Activated CD4-positive, alpha-beta T cell treated with anti-CD3 and anti-CD28 coated beads for 36 hours (primary cell): ENCODE results near the gene KIRREL3. TPM values are rescaled to one million over a fixed set of nuclear protein-coding genes. Genes with fewer than 3 reads are reported as not detected.

ENCODE experiments used
- ATAC-seq: fragments of 200-7000 bp; cut with Tn5 transposase; one replicate; pipeline ENCODE4 v1.10.0; 2021; ENCODE audit warnings: mild to moderate bottlenecking, moderate library complexity
- CTCF ChIA-PET: fragments of 350-600 bp; sonication (Branson Sonifier 250); formaldehyde crosslinking; loops from one replicate; lab custom pipeline; 2021; ENCODE audit warnings: antibody characterized with exemption; lab: Charles Lee
- POLR2A ChIA-PET: fragments of 350-600 bp; sonication (Branson Sonifier 250); formaldehyde crosslinking; loops from one replicate; lab custom pipeline; 2021; ENCODE audit warnings: antibody characterized with exemption, inconsistent platforms; lab: Charles Lee
- DNase-seq: peaks from one replicate; pipeline ENCODE4 v3.0.0-alpha.2; 2020
- H3K27ac Mint-ChIP-seq: one replicate; pipeline ENCODE4 v1.8.0; 2021; ENCODE audit warnings: mixed read lengths
- H3K27me3 Mint-ChIP-seq: one replicate; pipeline ENCODE4 v1.8.0; 2021; ENCODE audit warnings: mixed read lengths
- H3K36me3 Mint-ChIP-seq: one replicate; pipeline ENCODE4 v1.8.0; 2021; ENCODE audit warnings: low read depth, mixed read lengths
- H3K4me1 Mint-ChIP-seq: one replicate; pipeline ENCODE4 v1.8.0; 2021; ENCODE audit warnings: mixed read lengths
- H3K4me3 Mint-ChIP-seq: one replicate; pipeline ENCODE4 v1.8.0; 2021; ENCODE audit warnings: mild to moderate bottlenecking, moderate library complexity, mixed read lengths
- H3K9me3 Mint-ChIP-seq: one replicate; pipeline ENCODE4 v1.8.0; 2021; ENCODE audit warnings: low read depth, mixed read lengths
- intact Hi-C, 2 experiments: fragments of 100-400 bp; cut with DNase I in 1 of 2; cut with micrococcal nuclease in 1 of 2; formaldehyde crosslinking; loops; one replicate each; pipeline versions ENCODE4 v1.14.2 to v1.15.1; 2022 to 2024; cut with DNase I, micrococcal nuclease
- total RNA-seq, 2 experiments: library from RNA; stranded (reverse); gene quantifications; one replicate each; pipeline ENCODE4 v1.2.3, GENCODE V29; 2021

KIRREL3 gene
- total RNA-seq, 2 experiments from 2014 or later, result not detected

DNA sequence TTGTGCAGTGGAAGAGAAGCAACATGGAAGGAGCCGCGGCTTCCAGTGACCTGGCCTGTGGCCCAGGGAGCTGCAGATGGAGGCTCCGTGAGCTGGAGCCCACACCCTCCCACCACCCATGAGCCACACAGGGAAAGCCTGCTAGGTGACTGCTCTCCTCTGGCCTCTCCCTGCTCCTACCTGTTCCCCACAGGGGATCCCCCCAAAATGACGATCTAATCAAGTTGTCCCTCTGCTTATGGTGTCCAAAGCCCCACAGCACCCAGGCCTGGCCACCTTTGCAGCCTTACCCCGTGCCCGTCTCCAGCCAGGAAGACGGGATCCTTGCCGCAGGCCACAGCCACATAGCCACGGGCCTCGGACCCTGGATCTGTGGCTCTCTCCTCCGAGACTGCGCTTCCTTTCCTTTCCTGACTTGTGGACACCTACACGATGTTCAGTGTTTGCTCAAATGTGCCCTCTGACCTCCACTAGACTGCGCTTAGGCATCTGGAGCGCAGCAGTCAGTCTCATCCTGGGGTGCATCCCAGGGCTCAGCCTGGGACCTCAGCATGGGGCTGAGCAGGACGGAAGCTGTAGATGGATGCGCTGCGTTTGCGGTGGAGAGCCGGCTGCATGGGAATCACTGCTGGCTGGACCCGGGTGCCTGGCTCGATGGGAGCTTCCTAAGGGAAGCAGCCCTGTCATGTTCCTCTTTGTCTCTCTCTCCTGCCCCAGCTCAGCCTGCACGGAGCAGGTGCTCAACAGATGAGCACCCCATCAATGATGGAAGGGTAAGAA, 511.8 kb downstream of the KIRREL3 start:
- DNase-seq (no peak), ATAC-seq (no peak)
- CTCF ChIA-PET, result interaction anchor here (0.6 to 1.2 kb wide), 3 partner anchors 8 to 44 kb away, joined by 3 to 7 read pairs (median 5); no protein-coding TSS in a partner anchor
- H3K27me3 Mint-ChIP-seq, result no peaks in the 10 kb centered on the region
- H3K36me3 Mint-ChIP-seq, result no peaks in the 10 kb centered on the region
- POLR2A ChIA-PET, result no interaction called here
- no peak overlapping the region for H3K27ac Mint-ChIP-seq
- H3K4me1 Mint-ChIP-seq, result no peaks in the 10 kb centered on the region
- H3K4me3 Mint-ChIP-seq, result no peak overlapping the region
- H3K9me3 Mint-ChIP-seq, result no peaks in the 10 kb centered on the region
- intact Hi-C loops, result no loop called here

DNA sequence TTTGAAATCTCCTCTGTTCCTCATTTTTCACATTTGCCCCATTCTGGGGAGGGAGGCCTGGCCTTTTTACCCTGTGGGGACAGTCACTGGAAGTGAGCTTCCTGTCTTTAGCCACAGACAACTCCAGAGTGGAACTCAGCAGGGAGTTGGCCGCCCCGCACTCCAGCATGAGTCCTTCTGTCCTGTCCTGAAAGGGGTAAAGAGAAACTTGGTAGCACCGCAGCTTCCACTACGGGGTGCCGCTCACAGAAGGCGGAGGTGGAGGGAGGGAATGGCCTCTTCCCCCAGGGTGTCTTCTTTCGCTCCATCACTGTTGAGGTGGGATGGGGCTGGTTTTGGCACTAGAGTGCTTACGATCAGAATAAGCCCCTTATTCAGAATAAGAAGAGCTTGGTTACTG, 512.9 kb downstream of the KIRREL3 start:
- H3K27ac Mint-ChIP-seq, result no peak overlapping the region
- intact Hi-C loops, result no loop called here
- POLR2A ChIA-PET, result interaction anchor here (0.6 kb wide), 1 partner anchor 212 kb away, joined by 3 read pairs; no protein-coding TSS in a partner anchor
- ATAC-seq (no peak), DNase-seq (no peak)
- H3K4me3 Mint-ChIP-seq, result no peak overlapping the region
- CTCF ChIA-PET, result interaction anchor here (0.8 to 1.1 kb wide), 2 partner anchors 8 to 65 kb away, joined by 3 to 5 read pairs; no protein-coding TSS in a partner anchor
- H3K36me3 Mint-ChIP-seq, result no peaks in the 10 kb centered on the region
- H3K4me1 Mint-ChIP-seq, result no peaks in the 10 kb centered on the region
- no peaks in the 10 kb centered on the region for H3K9me3 Mint-ChIP-seq
- H3K27me3 Mint-ChIP-seq, result no peaks in the 10 kb centered on the region

GRCh38 chr11:126485986-126486635, 514.5 kb downstream of the KIRREL3 start:
- DNase-seq, result no peak
- H3K9me3 Mint-ChIP-seq, result no peaks in the 10 kb centered on the region
- H3K27me3 Mint-ChIP-seq, result no peaks in the 10 kb centered on the region
- no peak for ATAC-seq
- no peaks in the 10 kb centered on the region for H3K4me1 Mint-ChIP-seq
- no peak overlapping the region for H3K4me3 Mint-ChIP-seq
- no peaks in the 10 kb centered on the region for H3K36me3 Mint-ChIP-seq
- intact Hi-C loops, result no loop called here
- CTCF ChIA-PET, result interaction anchor here (0.6 to 0.9 kb wide), 2 partner anchors 41 to 182 kb away, joined by 3 read pairs; no protein-coding TSS in a partner anchor
- H3K27ac Mint-ChIP-seq, result no peak overlapping the region
- POLR2A ChIA-PET, result no interaction called here

DNA sequence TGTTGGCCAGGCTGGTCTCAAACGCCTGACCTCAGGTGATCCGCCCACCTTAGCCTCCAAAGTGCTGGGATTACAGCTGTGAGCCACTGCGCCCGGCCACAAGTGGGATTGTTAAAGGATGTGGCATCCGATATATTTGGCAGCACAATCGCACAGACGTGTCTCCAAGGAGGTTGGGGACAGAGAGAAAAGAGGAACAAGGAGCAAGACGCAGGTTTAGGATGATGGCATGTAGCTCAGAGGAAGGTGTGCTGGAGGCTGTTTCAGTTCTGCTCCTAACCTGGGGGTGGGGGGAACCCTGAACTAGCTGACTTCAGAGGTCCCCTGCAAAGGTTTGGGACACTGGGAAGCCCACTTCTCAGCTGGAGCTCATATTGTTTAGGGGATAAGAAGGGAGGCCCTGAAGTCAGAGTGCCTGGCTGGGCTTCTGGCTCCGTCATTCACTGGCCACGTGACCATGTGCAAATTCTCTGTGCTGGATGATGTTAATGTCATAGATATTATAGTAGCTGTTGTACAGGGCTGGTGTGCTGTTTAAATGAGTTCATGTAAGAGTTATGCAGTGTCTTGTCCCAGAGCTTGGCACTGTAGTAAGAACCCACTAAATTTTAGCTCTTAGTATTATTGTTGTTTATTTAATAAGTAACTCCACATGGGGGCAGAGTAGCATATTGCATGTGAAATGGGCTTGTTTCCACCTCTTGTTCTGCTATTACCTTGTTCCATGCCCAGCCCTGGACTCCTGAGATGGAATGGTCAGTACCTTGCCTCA, 515.4 kb downstream of the KIRREL3 start:
- ChIA-PET CTCF (interaction anchor here (0.7 to 0.9 kb wide), 3 partner anchors 17 to 501 kb away, joined by 3 to 4 read pairs (median 3); no protein-coding TSS in a partner anchor), POLR2A (no interaction called here)
- Mint-ChIP-seq H3K27me3 (no peaks in the 10 kb centered on the region), H3K9me3 (no peaks in the 10 kb centered on the region), H3K4me3 (no peak overlapping the region), H3K27ac (no peak overlapping the region), H3K36me3 (no peaks in the 10 kb centered on the region), H3K4me1 (peaks cover 5% of the 10 kb centered on the region)
- ATAC-seq (no peak), DNase-seq (no peak)
- intact Hi-C loops, result no loop called here

DNA sequence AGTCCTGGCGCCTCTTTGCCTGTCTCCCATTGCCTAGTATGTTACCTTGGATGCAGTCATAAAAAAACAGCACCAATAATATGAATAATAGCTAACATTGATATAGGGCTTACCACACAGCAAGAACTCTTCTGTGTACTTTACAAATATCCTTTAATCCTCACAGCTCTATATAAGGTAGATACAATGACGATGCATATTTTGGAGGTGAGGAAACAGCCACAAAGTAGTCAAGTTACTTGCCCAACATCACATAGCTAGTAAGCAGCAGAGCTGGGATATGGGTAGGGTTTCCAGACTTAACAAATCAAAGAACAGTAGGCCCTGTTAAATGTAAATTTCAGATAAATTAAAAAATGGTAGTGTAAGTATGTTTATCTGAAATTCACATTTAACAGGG, 516.3 kb downstream of the KIRREL3 start:
- Mint-ChIP-seq H3K27me3 (no peaks in the 10 kb centered on the region), H3K4me3 (no peak overlapping the region), H3K4me1 (peaks cover 5% of the 10 kb centered on the region), H3K27ac (no peak overlapping the region), H3K9me3 (no peaks in the 10 kb centered on the region), H3K36me3 (no peaks in the 10 kb centered on the region)
- no peak for ATAC-seq
- POLR2A ChIA-PET, result no interaction called here
- intact Hi-C loops, result no loop called here
- CTCF ChIA-PET, result interaction anchor here (0.6 to 0.8 kb wide), 3 partner anchors 8 to 801 kb away, joined by 3 read pairs; no protein-coding TSS in a partner anchor
- no peak for DNase-seq

DNA sequence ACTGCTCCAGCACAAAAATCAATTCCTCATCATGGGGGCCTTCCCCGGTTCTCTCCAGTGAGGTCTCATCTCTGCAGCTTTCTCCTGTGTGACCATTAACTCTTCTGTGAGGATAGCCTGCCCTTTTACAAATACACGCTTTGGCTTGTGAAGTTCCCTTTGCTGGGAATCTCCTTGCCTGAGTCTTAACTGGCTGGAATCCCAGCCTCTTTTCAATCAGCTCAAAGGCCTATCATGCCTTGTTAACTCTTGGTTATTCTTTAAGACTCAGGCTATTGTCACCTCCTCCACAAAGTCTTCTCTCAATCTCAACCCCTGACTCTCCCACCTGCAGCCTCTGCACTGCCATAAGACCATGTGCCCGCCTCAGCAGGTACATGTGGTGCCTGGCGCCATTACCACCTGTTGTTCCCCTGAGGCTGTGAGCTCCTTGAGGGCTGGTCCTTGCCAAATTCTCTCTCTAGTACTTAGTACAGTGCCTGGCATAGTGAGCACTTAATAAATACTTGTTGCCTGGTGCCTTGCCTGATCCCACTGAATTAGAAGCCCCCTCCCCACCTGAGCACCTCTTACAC, 516.9 kb downstream of the KIRREL3 start:
- ChIA-PET POLR2A (no interaction called here), CTCF (interaction anchor here (0.6 to 0.8 kb wide), 5 partner anchors 9 to 802 kb away, joined by 3 to 4 read pairs (median 3); no protein-coding TSS in a partner anchor)
- Mint-ChIP-seq H3K4me1 (peaks cover 5% of the 10 kb centered on the region), H3K9me3 (no peaks in the 10 kb centered on the region), H3K4me3 (no peak overlapping the region), H3K27me3 (no peaks in the 10 kb centered on the region), H3K36me3 (no peaks in the 10 kb centered on the region), H3K27ac (no peak overlapping the region)
- DNase-seq (no peak), ATAC-seq (no peak)
- intact Hi-C loops, result no loop called here

DNA sequence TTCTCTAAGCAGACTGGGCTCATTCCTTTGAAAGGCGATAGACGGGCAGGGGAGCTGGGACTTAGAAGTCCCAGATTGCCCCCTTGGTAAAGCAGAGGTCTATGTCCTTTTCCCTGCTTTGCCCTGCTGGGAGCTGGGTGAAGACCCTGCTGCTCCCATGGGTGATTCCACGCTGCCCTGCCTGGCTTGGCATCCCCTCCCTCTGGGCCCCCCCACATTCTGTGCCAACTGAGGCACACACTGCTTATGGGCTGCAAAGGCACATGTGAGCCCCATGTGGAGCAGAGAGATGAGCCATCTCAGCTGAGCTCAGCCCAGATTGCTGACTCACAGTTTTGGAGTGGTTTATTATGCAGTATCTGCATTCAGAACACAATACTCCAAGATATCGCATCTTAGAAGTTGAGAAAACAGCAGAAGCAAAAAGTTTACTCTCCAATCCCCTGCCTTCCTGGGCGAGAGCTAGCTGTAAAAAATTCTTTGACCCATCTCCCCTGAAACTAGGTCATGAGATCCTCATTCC, 517.9 kb downstream of the KIRREL3 start:
- Mint-ChIP-seq H3K9me3 (no peaks in the 10 kb centered on the region), H3K4me3 (no peak overlapping the region), H3K4me1 (peaks cover 10% of the 10 kb centered on the region), H3K27me3 (no peaks in the 10 kb centered on the region), H3K27ac (no peak overlapping the region), H3K36me3 (no peaks in the 10 kb centered on the region)
- ChIA-PET POLR2A (no interaction called here), CTCF (interaction anchor here (0.7 to 1.0 kb wide), 3 partner anchors 41 to 172 kb away, joined by 3 to 5 read pairs (median 4); no protein-coding TSS in a partner anchor)
- DNase-seq (no peak), ATAC-seq (no peak)
- intact Hi-C loops, result no loop called here

- Mint-ChIP-seq H3K27me3 (no peaks in the 10 kb centered on the region), H3K27ac (no peak overlapping the region), H3K9me3 (no peaks in the 10 kb centered on the region), H3K36me3 (no peaks in the 10 kb centered on the region), H3K4me3 (no peak overlapping the region), H3K4me1 (peaks cover 12% of the 10 kb centered on the region)
- ChIA-PET CTCF (interaction anchor here (0.6 to 3.4 kb wide), 35 partner anchors 8 to 1323 kb away, joined by 3 to 49 read pairs (median 4); partner anchors contain the start of genes CDON and DCPS), POLR2A (interaction anchor here (1.5 kb wide), 1 partner anchor 15 kb away, joined by 3 read pairs; no protein-coding TSS in a partner anchor)
- no peak for ATAC-seq
- no peak for DNase-seq
- intact Hi-C loops, result loop anchor here (2.0 kb wide), 2 partner anchors 270 to 558 kb away; partner anchors contain the start of genes FAM118B (in 1 of the 2) and RPUSD4 (in 1 of the 2)
Observed at GRCh38 chr11:126481303-126481680, 519.3 kb downstream of the KIRREL3 start.

DNA sequence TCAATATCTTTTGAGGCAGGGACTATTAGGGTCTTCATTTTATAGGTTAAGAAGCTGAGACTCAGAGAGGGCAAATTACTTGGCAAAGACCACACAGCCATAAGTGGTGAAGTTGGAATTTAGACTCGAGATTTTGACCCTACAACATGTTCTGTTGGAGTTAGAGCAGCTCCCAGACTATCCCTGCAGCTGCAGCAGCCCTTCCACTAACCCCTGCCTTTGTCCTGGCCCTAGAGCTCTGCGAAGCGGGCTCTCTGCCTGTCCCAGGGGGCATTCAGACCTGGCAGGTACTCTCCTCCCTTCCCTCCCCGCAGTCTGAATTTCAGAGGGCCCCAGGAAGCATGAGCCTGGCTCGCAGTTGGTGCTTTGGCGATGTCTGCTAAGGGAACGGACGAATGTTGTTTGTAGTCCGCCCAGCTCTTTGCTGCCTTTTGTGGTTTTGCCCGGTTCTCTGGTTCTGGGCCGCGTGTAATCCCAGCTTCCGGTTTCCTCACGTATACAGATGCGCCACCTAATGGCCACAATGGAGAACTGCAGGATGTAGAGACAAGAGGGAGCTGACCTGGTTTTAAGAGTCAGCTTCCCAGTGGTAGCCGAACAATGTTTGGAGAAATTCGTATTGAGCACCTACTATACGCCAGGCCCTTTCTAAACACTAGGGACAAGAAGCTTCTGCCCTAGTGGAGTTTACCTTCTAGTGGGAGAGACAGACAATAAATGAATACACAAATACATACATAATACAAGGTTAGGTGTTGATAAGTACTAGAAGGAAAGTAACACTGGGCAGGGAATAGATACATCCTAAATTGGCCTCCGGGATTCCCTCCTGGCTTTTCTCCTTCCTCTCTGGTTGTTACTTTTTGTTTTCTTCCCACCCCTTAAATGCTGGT, 519.9 kb downstream of the KIRREL3 start:
- ChIA-PET CTCF (interaction anchor here (0.5 to 3.4 kb wide), 47 partner anchors 9 to 1322 kb away, joined by 3 to 49 read pairs (median 3); partner anchors contain the start of genes CDON and DCPS), POLR2A (interaction anchor here (0.7 to 1.5 kb wide), 2 partner anchors 15 to 163 kb away, joined by 3 to 4 read pairs; no protein-coding TSS in a partner anchor)
- no peaks in the 10 kb centered on the region for H3K36me3 Mint-ChIP-seq
- peaks cover 12% of the 10 kb centered on the region for H3K4me1 Mint-ChIP-seq
- peak overlapping the region; percentile 81 for H3K27ac Mint-ChIP-seq
- no peaks in the 10 kb centered on the region for H3K9me3 Mint-ChIP-seq
- peak; percentile 83 for DNase-seq
- intact Hi-C loops, result loop anchor here (1.0 to 2.0 kb wide), 5 partner anchors 39 to 558 kb away; partner anchors contain the start of genes FAM118B (in 1 of the 2), RPUSD4 (in 1 of the 2) and ST3GAL4 (in 1 of the 2)
- H3K4me3 Mint-ChIP-seq, result no peak overlapping the region
- peak; percentile 83 for ATAC-seq
- H3K27me3 Mint-ChIP-seq, result no peaks in the 10 kb centered on the region
